ENCODE measurements around the gene SUN1.

The SUN1 gene

GRCh38 chr7:885893-886625 lies 53.8 kb downstream of the SUN1 start:
- H3K4me3 ChIP-seq (ENCODE audit: low read length) = no peak overlapping the region
- H3K4me1 ChIP-seq (ENCODE audit: control insufficient read depth, insufficient read depth, low read length) = peaks cover 18% of the 10 kb centered on the region
- H3K9ac ChIP-seq (ENCODE audit: low read length) = no peak overlapping the region
- H3K9me3 ChIP-seq (ENCODE audit: control insufficient read depth, low read length) = no peaks in the 10 kb centered on the region
- peaks cover 13% of the 10 kb centered on the region for H3K36me3 ChIP-seq (ENCODE audit: control insufficient read depth, insufficient read depth, low read length)
- no peaks in the 10 kb centered on the region for H3K27me3 ChIP-seq (ENCODE audit: control insufficient read depth, insufficient read depth, low read length)

DNA sequence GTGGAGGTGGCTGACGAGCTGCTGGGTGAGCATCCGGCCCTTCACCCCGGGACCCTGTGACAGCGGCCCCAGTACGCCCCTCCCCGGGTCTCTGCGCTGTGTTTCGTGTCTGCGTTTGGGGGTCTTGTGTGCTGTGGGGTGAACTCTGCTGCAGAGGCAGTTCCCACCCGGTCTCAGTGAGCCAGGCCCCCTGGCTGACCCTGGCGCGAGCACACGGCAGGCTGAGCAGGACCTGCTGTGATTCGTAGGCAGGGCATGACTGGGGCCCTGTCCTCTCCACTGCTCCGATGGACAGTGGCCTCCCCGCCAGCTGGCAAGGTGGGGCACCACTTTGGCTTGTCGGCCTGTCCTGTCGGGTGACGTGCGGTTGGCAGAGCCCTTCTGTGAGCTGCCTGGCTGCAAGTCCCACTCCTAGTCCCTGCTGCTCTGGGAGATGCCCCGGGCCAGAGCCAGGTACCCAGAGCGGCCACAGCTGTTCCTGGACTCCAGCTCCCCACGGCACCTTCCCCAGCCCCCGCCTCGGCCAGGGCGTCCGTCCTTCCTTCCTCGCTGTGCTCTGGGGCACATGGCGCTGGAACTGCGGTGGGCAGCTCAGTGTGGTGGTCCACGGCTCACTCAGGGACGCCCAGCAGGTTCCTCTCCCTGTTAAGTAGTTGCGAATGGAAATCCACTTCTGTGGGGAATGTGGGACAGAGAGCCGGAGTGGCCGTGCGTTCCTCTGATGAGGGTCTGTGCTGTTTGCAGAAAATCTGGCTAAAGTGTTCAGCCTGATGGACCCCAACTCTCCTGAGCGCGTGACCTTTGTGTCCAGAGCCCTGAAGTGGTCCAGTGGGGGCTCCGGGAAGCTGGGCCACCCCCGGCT lies 54.6 kb downstream of the SUN1 start:
- H3K36me3 ChIP-seq (ENCODE audit: control insufficient read depth, insufficient read depth, low read length) = peaks cover 14% of the 10 kb centered on the region
- peaks cover 19% of the 10 kb centered on the region for H3K4me1 ChIP-seq (ENCODE audit: control insufficient read depth, insufficient read depth, low read length)
- no peaks in the 10 kb centered on the region for H3K9me3 ChIP-seq (ENCODE audit: control insufficient read depth, low read length)
- no peak overlapping the region for H3K9ac ChIP-seq (ENCODE audit: low read length)
- H3K27me3 ChIP-seq (ENCODE audit: control insufficient read depth, insufficient read depth, low read length) = no peaks in the 10 kb centered on the region
- H3K4me3 ChIP-seq (ENCODE audit: low read length) = no peak overlapping the region

GRCh38 chr7:887488-887820 lies 55.2 kb downstream of the SUN1 start:
- Histone ChIP-seq H3K9ac (ENCODE audit: low read length) (no peak overlapping the region), H3K36me3 (ENCODE audit: control insufficient read depth, insufficient read depth, low read length) (peaks cover 20% of the 10 kb centered on the region), H3K4me3 (ENCODE audit: low read length) (no peak overlapping the region), H3K27me3 (ENCODE audit: control insufficient read depth, insufficient read depth, low read length) (no peaks in the 10 kb centered on the region), H3K9me3 (ENCODE audit: control insufficient read depth, low read length) (no peaks in the 10 kb centered on the region), H3K4me1 (ENCODE audit: control insufficient read depth, insufficient read depth, low read length) (peaks cover 25% of the 10 kb centered on the region)

DNA sequence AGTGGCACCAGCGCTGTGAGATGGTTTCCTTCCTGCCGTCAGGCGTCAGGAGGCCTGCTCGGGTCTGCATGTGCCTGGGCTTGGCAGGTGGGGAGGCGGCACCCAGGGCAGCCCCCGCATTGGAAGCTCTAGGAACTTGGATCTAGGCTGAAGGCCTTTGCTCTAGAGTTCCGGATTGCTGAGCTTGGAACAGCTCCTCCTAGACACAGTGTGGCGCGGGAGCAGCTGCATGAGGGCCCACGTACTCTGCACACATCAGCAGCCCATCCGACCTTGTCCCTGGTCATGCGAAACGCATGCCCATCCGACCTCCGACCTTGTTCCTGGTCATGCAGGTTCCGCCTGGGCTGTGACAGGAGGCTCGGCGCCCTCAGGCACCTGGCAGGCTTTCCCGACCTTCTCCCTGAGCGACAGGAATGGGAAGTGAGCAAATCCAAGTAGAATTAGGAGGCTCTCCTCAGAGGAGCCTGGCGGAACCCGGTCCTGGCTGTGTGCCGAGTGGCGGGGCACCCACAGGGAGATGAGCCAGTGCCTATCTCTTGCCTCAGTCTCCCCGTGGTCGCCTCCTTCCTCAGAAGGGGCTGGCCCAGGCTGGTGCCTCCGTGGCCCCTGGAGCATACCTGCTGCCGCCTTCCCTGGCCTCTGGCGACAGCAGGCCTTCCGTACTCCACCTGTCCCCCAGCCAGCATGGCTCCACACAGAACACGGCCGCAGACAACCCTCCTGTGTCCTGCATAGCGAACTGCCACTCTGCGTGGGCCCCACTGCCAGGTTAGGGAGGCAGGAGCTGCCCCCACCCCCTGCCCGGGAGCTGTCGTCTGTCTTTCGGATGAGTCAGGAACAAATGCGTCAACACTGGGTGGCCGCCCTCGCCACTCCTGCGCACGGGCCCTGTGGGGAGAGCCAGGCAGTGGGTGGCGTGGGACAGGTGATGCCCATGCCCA lies 56.1 kb downstream of the SUN1 start:
- H3K4me3 ChIP-seq (ENCODE audit: low read length) = no peak overlapping the region
- H3K36me3 ChIP-seq (ENCODE audit: control insufficient read depth, insufficient read depth, low read length) = peaks cover 27% of the 10 kb centered on the region
- H3K9ac ChIP-seq (ENCODE audit: low read length) = no peak overlapping the region
- no peaks in the 10 kb centered on the region for H3K27me3 ChIP-seq (ENCODE audit: control insufficient read depth, insufficient read depth, low read length)
- peaks cover 33% of the 10 kb centered on the region for H3K4me1 ChIP-seq (ENCODE audit: control insufficient read depth, insufficient read depth, low read length)
- no peaks in the 10 kb centered on the region for H3K9me3 ChIP-seq (ENCODE audit: control insufficient read depth, low read length)

DNA sequence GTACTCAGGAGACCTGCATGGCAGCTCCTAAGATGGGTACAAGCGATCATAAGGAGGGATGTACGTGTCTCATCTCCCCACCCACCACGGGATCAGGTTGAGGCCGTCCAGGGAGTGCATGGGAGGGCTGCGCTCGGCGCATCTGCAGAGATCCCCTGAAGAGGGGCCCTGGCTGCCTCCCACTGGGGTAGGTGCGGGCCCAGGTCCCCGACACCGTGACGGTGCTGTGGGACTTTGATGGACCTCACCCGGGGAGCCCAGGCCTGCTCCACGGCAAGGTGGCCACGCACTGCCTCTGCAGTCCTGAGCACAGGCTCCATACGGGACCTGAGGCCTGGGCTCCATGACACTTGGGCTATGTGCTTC lies 56.7 kb downstream of the SUN1 start:
- peaks cover 30% of the 10 kb centered on the region for H3K4me1 ChIP-seq (ENCODE audit: control insufficient read depth, insufficient read depth, low read length)
- peaks cover 27% of the 10 kb centered on the region for H3K36me3 ChIP-seq (ENCODE audit: control insufficient read depth, insufficient read depth, low read length)
- H3K4me3 ChIP-seq (ENCODE audit: low read length) = no peak overlapping the region
- no peaks in the 10 kb centered on the region for H3K27me3 ChIP-seq (ENCODE audit: control insufficient read depth, insufficient read depth, low read length)
- H3K9ac ChIP-seq (ENCODE audit: low read length) = no peak overlapping the region
- H3K9me3 ChIP-seq (ENCODE audit: control insufficient read depth, low read length) = no peaks in the 10 kb centered on the region

DNA sequence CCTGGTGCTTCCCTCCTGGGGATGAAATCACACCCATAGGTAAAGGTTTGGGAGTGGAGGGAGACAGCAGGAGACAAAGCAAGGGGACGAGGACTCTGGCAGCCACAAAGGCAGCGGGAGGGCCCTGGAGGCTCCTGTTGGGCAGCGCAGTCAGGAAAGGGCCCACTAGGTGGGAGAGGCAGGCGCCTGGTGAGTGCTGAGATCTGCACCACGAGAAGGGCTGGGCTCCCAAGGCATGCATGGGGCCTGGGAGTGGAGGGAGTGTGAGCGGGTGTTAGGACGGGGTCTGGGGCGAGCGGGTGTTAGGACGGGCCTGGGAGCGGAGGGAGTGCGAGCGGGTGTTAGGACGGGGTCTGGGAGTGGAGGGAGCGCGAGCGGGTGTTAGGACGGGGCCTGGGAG lies 57.1 kb downstream of the SUN1 start:
- Histone ChIP-seq H3K9ac (ENCODE audit: low read length) (no peak overlapping the region), H3K36me3 (ENCODE audit: control insufficient read depth, insufficient read depth, low read length) (peaks cover 27% of the 10 kb centered on the region)

DNA sequence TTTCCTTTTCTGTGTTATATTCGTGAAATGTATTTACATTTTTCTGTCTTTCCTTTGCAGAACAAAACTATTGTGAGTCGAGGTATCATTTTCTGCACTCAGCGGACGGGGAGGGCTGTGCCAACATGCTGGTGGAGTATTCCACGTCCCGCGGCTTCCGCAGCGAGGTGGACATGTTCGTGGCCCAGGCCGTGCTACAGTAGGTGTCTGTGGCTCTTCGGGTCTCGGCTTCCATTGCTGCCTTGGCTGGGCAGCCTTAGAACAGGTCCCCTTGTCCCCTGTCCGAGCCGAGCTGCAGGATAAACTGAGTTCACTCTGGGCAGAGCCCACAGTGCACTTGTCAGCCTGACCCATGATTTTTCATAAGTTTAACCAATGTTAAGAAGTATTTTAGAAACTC lies 58.6 kb downstream of the SUN1 start:
- Histone ChIP-seq H3K9me3 (ENCODE audit: control insufficient read depth, low read length) (no peaks in the 10 kb centered on the region), H3K27me3 (ENCODE audit: control insufficient read depth, insufficient read depth, low read length) (no peaks in the 10 kb centered on the region), H3K36me3 (ENCODE audit: control insufficient read depth, insufficient read depth, low read length) (peaks cover 31% of the 10 kb centered on the region), H3K4me3 (ENCODE audit: low read length) (no peak overlapping the region), H3K4me1 (ENCODE audit: control insufficient read depth, insufficient read depth, low read length) (peaks cover 15% of the 10 kb centered on the region), H3K9ac (ENCODE audit: low read length) (no peak overlapping the region)

More for the DNA sequence above, 57.1 kb downstream of the SUN1 start:
- H3K9me3 ChIP-seq (ENCODE audit: control insufficient read depth, low read length) = no peaks in the 10 kb centered on the region
- peaks cover 26% of the 10 kb centered on the region for H3K4me1 ChIP-seq (ENCODE audit: control insufficient read depth, insufficient read depth, low read length)
- H3K27me3 ChIP-seq (ENCODE audit: control insufficient read depth, insufficient read depth, low read length) = no peaks in the 10 kb centered on the region
- no peak overlapping the region for H3K4me3 ChIP-seq (ENCODE audit: low read length)

DNA sequence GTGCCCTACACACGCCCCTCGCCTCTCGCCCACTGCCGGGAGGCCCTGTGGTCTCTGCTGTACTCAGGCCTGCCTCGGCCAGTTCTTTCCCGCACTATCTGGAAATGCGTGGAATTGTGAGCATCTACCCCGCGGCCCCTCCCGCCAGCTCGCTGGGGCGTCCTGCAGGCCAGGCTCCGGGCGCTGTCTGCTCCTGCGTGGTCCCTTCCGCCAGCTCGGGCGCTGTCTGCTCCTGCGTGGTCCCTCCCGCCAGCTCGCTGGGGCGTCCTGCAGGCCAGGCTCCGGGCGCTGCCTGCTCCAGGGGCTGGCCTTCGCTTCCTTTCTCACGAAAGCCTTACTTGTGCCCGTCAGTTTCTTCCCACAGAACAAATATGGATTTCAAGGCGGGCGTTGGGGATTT lies 59.0 kb downstream of the SUN1 start:
- no peaks in the 10 kb centered on the region for H3K27me3 ChIP-seq (ENCODE audit: control insufficient read depth, insufficient read depth, low read length)
- peaks cover 33% of the 10 kb centered on the region for H3K36me3 ChIP-seq (ENCODE audit: control insufficient read depth, insufficient read depth, low read length)
- H3K9me3 ChIP-seq (ENCODE audit: control insufficient read depth, low read length) = no peaks in the 10 kb centered on the region
- H3K9ac ChIP-seq (ENCODE audit: low read length) = no peak overlapping the region
- no peak overlapping the region for H3K4me3 ChIP-seq (ENCODE audit: low read length)
- peaks cover 15% of the 10 kb centered on the region for H3K4me1 ChIP-seq (ENCODE audit: control insufficient read depth, insufficient read depth, low read length)

DNA sequence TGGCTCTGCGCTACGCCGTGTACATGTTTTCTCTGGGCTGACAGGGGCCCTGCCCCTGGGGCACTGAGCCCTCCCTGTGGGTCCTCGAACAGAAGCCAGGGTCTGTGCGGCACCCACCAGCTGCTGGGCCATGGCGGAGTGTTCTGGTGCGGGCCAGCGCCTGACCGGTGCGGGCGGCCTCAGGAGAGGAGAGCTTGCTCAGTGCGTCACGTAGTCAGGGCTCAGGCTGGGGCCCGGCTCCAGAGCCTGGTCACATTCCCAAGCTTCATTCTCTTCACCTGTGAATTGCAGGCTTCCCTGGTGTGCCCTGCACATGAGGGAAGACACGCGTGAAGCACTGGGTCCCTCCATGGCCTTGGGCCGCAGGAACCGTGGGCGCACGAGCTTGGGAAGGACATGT lies 59.5 kb downstream of the SUN1 start:
- Histone ChIP-seq H3K36me3 (ENCODE audit: control insufficient read depth, insufficient read depth, low read length) (peaks cover 33% of the 10 kb centered on the region), H3K9me3 (ENCODE audit: control insufficient read depth, low read length) (no peaks in the 10 kb centered on the region)

DNA sequence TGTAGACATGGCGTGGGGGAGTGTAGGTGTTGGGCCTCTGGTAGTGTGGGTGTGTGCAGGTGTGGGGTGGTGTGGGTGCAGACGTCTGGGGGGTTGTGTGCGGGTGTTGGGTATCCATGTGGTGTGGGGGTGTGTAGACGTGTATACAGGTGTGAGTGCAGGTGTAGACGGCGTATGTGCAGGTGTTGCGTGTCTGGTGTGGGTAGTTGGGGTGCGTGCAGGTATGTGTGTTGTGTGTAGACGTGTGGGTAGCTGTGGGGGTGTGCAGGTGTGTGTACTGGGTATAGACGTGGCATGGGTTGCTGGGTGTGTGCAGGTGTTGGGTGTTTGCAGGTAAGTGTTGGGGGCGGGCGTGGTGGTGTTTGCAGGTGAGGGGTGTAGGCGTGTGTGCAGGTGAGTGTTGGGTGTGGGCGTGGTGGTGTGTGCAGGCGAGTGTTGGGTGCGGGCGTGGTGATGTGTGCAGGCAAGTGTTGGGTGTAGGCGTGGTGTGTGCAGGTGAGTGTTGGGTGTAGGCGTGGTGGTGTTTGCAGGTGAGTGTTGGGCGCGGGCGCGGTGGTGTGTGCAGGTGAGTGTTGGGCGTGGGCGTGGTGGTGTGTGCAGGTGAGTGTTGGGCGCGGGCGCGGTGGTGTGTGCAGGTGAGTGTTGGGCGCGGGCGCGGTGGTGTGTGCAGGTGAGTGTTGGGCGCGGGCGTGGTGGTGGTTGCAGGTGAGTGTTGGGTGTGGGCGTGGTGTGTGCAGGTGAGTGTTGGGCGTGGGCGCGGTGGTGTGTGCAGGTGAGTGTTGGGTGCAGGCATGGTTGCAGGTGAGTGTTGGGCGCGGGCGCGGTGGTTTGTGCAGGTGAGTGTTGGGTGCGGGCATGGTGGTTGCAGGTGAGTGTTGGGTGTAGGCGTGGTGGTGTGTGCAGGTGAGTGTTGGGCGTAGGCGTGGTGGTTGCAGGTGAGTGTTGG lies 60.6 kb downstream of the SUN1 start:
- Histone ChIP-seq H3K4me1 (ENCODE audit: control insufficient read depth, insufficient read depth, low read length) (peaks cover 15% of the 10 kb centered on the region), H3K9ac (ENCODE audit: low read length) (no peak overlapping the region), H3K9me3 (ENCODE audit: control insufficient read depth, low read length) (no peaks in the 10 kb centered on the region), H3K36me3 (ENCODE audit: control insufficient read depth, insufficient read depth, low read length) (peaks cover 30% of the 10 kb centered on the region), H3K27me3 (ENCODE audit: control insufficient read depth, insufficient read depth, low read length) (no peaks in the 10 kb centered on the region), H3K4me3 (ENCODE audit: low read length) (no peak overlapping the region)

More for the DNA sequence above, 59.5 kb downstream of the SUN1 start:
- Histone ChIP-seq H3K9ac (ENCODE audit: low read length) (no peak overlapping the region), H3K27me3 (ENCODE audit: control insufficient read depth, insufficient read depth, low read length) (no peaks in the 10 kb centered on the region), H3K4me1 (ENCODE audit: control insufficient read depth, insufficient read depth, low read length) (peaks cover 15% of the 10 kb centered on the region), H3K4me3 (ENCODE audit: low read length) (no peak overlapping the region)

DNA sequence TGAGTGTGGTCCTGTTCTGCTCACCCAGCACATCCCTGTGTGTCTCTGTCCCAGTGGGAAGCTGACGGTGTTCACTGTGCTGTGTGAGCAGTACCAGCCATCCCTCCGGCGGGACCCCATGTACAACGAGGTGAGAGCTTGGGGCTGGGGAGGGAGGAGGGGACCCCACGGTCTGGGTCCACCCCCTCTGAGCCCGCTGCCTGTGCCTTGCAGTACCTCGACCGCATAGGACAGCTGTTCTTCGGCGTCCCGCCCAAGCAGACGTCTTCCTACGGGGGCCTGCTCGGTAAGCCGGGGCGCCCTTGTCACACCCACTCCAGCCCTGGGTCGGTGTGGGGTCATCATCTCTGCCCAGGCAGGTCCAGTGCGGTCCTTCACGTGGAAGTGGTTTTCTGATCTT lies 61.4 kb downstream of the SUN1 start:
- no peak overlapping the region for H3K9ac ChIP-seq (ENCODE audit: low read length)
- no peak overlapping the region for H3K4me3 ChIP-seq (ENCODE audit: low read length)
- H3K4me1 ChIP-seq (ENCODE audit: control insufficient read depth, insufficient read depth, low read length) = peaks cover 19% of the 10 kb centered on the region
- H3K27me3 ChIP-seq (ENCODE audit: control insufficient read depth, insufficient read depth, low read length) = no peaks in the 10 kb centered on the region
- H3K36me3 ChIP-seq (ENCODE audit: control insufficient read depth, insufficient read depth, low read length) = peaks cover 23% of the 10 kb centered on the region
- H3K9me3 ChIP-seq (ENCODE audit: control insufficient read depth, low read length) = no peaks in the 10 kb centered on the region
